HepG2 (cell line): ENCODE measurements around the gene AJM1. TPM values are rescaled to one million over a fixed set of nuclear protein-coding genes. Genes with fewer than 3 reads are reported as not detected.

Experiments used
- AGO1 ChIP-seq: fragments of 200-400 bp; formaldehyde crosslinking; IDR thresholded peaks from 2 replicates; pipeline ENCODE4 v1.6.1; 2017; ENCODE audit warnings: mild to moderate bottlenecking, low read depth, low read length, moderate library complexity; ENCODE audit not compliant: poor library complexity, severe bottlenecking
- ARNTL ChIP-seq: sonication (generic); formaldehyde crosslinking; IDR thresholded peaks from 2 replicates; pipeline ENCODE4 v1.4.0; 2020; ENCODE audit warnings: mild to moderate bottlenecking, missing genetic modification reagents
- BORCS8-MEF2B ChIP-seq: sonication (generic); formaldehyde crosslinking; IDR thresholded peaks from 2 replicates; pipeline ENCODE4 v1.8.0; 2022; ENCODE audit warnings: mild to moderate bottlenecking, missing genetic modification reagents
- ERF ChIP-seq: IDR thresholded peaks from 2 replicates; pipeline ENCODE4 v1.6.1; 2018; ENCODE audit warnings: missing biosample characterization, missing genetic modification reagents
- ESRRA ChIP-seq: sonication (generic); formaldehyde crosslinking; IDR thresholded peaks from 2 replicates; pipeline ENCODE4 v1.5.1; 2020; ENCODE audit warnings: mild to moderate bottlenecking, low read depth, missing genetic modification reagents
- GABPB1 ChIP-seq: IDR thresholded peaks from 2 replicates; pipeline ENCODE4 v1.6.1; 2016; ENCODE audit warnings: mild to moderate bottlenecking, missing genetic modification reagents, moderate library complexity, missing compliant biosample characterization
- KDM3A ChIP-seq: IDR thresholded peaks from 2 replicates; pipeline ENCODE4 v1.6.1; 2018; ENCODE audit warnings: low read depth, missing compliant biosample characterization
- KLF15 ChIP-seq: sonication (generic); formaldehyde crosslinking; IDR thresholded peaks from 2 replicates; pipeline ENCODE4 v1.8.1; 2023; ENCODE audit warnings: borderline replicate concordance, mild to moderate bottlenecking, inconsistent platforms, missing genetic modification reagents, mixed read lengths
- MEF2D ChIP-seq: sonication (generic); formaldehyde crosslinking; IDR thresholded peaks from 2 replicates; pipeline ENCODE4 v1.5.1; 2020; ENCODE audit warnings: mild to moderate bottlenecking, missing genetic modification reagents
- PHF8 ChIP-seq: sonication (generic); formaldehyde crosslinking; IDR thresholded peaks from 2 replicates; pipeline ENCODE4 v1.5.0; 2020; ENCODE audit warnings: missing genetic modification reagents
- SIN3A ChIP-seq: IDR thresholded peaks from 2 replicates; pipeline ENCODE4 v1.6.1; 2011; ENCODE audit warnings: low read depth, mild to moderate bottlenecking, control low read depth, low read length, borderline replicate concordance
- SMYD3 ChIP-seq: sonication (generic); formaldehyde crosslinking; IDR thresholded peaks from 2 replicates; pipeline ENCODE4 v1.8.1; 2023; ENCODE audit warnings: mild to moderate bottlenecking, missing genetic modification reagents
- ZFP1 ChIP-seq: IDR thresholded peaks from 2 replicates; pipeline ENCODE4 v1.6.1; 2016
- ZFP41 ChIP-seq: sonication (generic); formaldehyde crosslinking; IDR thresholded peaks from 2 replicates; pipeline ENCODE4 v1.4.0; 2020; ENCODE audit warnings: mild to moderate bottlenecking, missing genetic modification reagents, borderline replicate concordance
- ZNF230 ChIP-seq: sonication (generic); formaldehyde crosslinking; IDR thresholded peaks from 2 replicates; pipeline ENCODE4 v1.4.0; 2020; ENCODE audit warnings: mild to moderate bottlenecking, missing genetic modification reagents
- ZNF30 ChIP-seq: sonication (generic); formaldehyde crosslinking; IDR thresholded peaks from 2 replicates; pipeline ENCODE4 v1.5.0; 2020; ENCODE audit warnings: mild to moderate bottlenecking, missing genetic modification reagents
- ZNF501 ChIP-seq: sonication (generic); formaldehyde crosslinking; IDR thresholded peaks from 2 replicates; pipeline ENCODE4 v1.5.1; 2020; ENCODE audit warnings: mild to moderate bottlenecking, moderate library complexity, missing genetic modification reagents
- ZNF543 ChIP-seq: sonication (generic); formaldehyde crosslinking; IDR thresholded peaks from 2 replicates; pipeline ENCODE4 v1.4.0; 2020; ENCODE audit warnings: mild to moderate bottlenecking, missing genetic modification reagents
- ZNF563 ChIP-seq: sonication (generic); formaldehyde crosslinking; IDR thresholded peaks from 2 replicates; pipeline ENCODE4 v1.8.0; 2022; ENCODE audit warnings: mild to moderate bottlenecking, moderate library complexity, missing genetic modification reagents
- ZNF614 ChIP-seq: IDR thresholded peaks from 2 replicates; pipeline ENCODE4 v1.6.1; 2018; ENCODE audit warnings: missing biosample characterization, missing genetic modification reagents, inconsistent platforms, borderline replicate concordance
- polyA plus RNA-seq, 8 experiments: library from polyadenylated mRNA; depleted of rRNA in 3 of 8; stranded (reverse) in 7 of 8; unstranded in 1 of 8; fragments of >200 nt; fragmentation: Illumina TruSeq in 4 of 8; extraction: Trizol in 4 of 8; gene quantifications; 2 replicates each; pipeline versions ENCODE4 v1.2.1 to v1.2.3, GENCODE V29; 2011 to 2016; ENCODE audit warnings: low read depth in 4 of 8, missing spikeins in 1 of 8, mixed read lengths in 1 of 8; ENCODE audit not compliant: insufficient read depth in 1 of 8
- total RNA-seq, 5 experiments: library from RNA; depleted of rRNA; stranded (reverse); fragments of >200 nt; fragmentation: Illumina TruSeq; extraction: Trizol; gene quantifications; 2 replicates each; pipeline ENCODE4 v1.2.3, GENCODE V29; 2016; ENCODE audit warnings: low read depth in 1 of 5
- TF ChIP-seq, protein P1 (sequence below): IDR thresholded peaks from 2 replicates; pipeline ENCODE4 v1.6.1; 2016; ENCODE audit warnings: missing genetic modification reagents, missing compliant biosample characterization
- TF ChIP-seq, protein P2 (sequence below): sonication (generic); formaldehyde crosslinking; IDR thresholded peaks from 2 replicates; pipeline ENCODE4 v1.4.0; 2020; ENCODE audit warnings: missing genetic modification reagents
- TF ChIP-seq, protein P3 (sequence below): sonication (generic); formaldehyde crosslinking; IDR thresholded peaks from 2 replicates; pipeline ENCODE4 v1.8.1; 2023; ENCODE audit warnings: mild to moderate bottlenecking, inconsistent platforms, moderate library complexity, missing genetic modification reagents, borderline replicate concordance
- TF ChIP-seq, protein P4 (sequence below): IDR thresholded peaks from 2 replicates; pipeline ENCODE4 v1.6.1; 2016; ENCODE audit warnings: missing compliant biosample characterization, missing genetic modification reagents, borderline replicate concordance

Gene AJM1
- total and polyA plus RNA-seq, 2 of the 13 experiments (the other 11 are each of a cell fraction or from before 2014, with no cell fraction given) = 1.1 to 1.2 TPM

DNA sequence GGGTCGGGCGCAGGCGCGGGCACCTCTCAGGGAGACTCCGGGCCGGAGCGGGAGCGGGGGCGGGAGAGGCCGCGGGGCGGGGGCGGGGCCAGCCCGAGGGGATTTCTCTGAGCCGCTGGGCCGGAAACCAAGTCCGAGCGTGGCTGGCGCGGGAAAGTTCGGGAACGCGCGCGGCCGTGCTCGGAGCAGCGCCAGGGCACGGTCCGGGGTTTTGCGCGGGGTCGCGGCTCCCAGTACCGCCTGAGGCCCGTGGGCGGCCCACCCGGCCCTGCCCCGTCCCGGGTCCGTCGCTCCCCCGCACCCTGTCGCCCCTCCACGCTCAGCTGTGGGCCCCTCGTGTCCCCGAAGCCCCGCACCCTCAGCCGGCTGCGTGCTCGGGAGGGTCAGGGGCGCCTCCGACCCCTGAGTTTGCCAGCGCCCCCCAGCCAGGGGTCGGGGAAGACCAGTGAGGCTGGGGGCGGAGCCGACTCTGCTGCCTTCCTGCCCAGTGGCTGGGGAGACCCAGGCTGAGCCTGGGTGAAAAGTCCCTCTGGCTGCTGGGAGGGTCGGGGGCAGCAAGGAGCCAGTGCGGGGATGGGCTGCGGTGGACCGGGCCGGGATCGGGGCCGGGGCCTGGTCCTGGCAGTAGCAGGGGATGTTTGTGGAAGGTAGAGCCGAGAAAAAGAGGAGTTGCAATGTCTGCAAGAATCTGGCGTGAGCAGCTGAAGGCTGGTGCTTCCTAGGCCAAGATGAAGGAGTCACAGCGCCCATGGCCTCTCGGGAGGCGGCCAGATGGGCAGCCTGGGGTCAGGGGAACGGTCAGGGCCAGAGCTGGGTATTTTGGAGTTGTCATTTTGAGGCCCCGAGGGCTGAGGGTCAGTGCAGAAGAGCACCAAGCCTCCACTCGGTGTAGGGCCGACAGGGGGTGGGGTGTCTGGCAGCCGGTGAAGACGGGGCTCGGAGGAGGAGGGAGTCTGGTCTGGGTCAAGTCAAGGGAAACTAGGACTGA lies 44.6 kb downstream of the AJM1 start (continued):
- TF ChIP-seq SMYD3 (CRISPR knock-in tag) = peak; percentile 55; the same call in 1 of the 2 replicates
- TF ChIP-seq PHF8 (CRISPR knock-in tag) = peak; percentile 52; the same call in 1 of the 2 replicates
- peak; percentile 15; the same call in 1 of the 2 replicates for TF ChIP-seq BORCS8-MEF2B (CRISPR knock-in tag)
- peak; percentile 43; the same call in 1 of the 2 replicates for TF ChIP-seq SIN3A
- TF ChIP-seq, protein P1, sequence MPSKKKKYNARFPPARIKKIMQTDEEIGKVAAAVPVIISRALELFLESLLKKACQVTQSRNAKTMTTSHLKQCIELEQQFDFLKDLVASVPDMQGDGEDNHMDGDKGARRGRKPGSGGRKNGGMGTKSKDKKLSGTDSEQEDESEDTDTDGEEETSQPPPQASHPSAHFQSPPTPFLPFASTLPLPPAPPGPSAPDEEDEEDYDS (CRISPR knock-in tag) = 0 out of 2 replicates have a peak, but pooled peaks have one; percentile 21
- 0 out of 2 replicates have a peak, but pooled peaks have one; percentile 34 for TF ChIP-seq ZNF543
- TF ChIP-seq KLF15 (CRISPR knock-in tag) = 0 out of 2 replicates have a peak, but pooled peaks have one; percentile 4
- TF ChIP-seq ESRRA (CRISPR knock-in tag) = no peak
- TF ChIP-seq ZNF563 (CRISPR knock-in tag) = 0 out of 2 replicates have a peak, but pooled peaks have one; percentile 38
- TF ChIP-seq KDM3A = peak; percentile 78; the same call in 1 of the 2 replicates
- TF ChIP-seq, protein P2, sequence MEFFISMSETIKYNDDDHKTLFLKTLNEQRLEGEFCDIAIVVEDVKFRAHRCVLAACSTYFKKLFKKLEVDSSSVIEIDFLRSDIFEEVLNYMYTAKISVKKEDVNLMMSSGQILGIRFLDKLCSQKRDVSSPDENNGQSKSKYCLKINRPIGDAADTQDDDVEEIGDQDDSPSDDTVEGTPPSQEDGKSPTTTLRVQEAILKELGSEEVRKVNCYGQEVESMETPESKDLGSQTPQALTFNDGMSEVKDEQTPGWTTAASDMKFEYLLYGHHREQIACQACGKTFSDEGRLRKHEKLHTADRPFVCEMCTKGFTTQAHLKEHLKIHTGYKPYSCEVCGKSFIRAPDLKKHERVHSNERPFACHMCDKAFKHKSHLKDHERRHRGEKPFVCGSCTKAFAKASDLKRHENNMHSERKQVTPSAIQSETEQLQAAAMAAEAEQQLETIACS (CRISPR knock-in tag) = peak; percentile 52; the same call in 1 of the 2 replicates
- TF ChIP-seq GABPB1 (CRISPR knock-in tag) = peak; percentile 58
- TF ChIP-seq, protein P3, sequence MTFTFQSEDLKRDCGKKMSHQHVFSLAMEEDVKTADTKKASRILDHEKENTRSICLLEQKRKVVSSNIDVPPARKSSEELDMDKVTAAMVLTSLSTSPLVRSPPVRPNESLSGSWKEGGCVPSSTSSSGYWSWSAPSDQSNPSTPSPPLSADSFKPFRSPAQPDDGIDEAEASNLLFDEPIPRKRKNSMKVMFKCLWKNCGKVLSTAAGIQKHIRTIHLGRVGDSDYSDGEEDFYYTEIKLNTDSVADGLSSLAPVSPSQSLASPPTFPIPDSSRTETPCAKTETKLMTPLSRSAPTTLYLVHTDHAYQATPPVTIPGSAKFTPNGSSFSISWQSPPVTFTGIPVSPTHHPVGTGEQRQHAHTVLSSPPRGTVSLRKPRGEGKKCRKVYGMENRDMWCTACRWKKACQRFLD (CRISPR knock-in tag) = peak; percentile 80; the same call in 1 of the 2 replicates
- TF ChIP-seq AGO1 = peak; percentile 45
- TF ChIP-seq ERF (CRISPR knock-in tag) = peak; percentile 35; the same call in 1 of the 2 replicates
- TF ChIP-seq ZNF614 (CRISPR knock-in tag) = peak; percentile 19; the same call in 1 of the 2 replicates
- TF ChIP-seq ZFP1 (CRISPR knock-in tag) = no peak
- TF ChIP-seq ZNF30 (CRISPR knock-in tag) = peak; percentile 73; the same call in 1 of the 2 replicates
- TF ChIP-seq ZFP41 (CRISPR knock-in tag) = 0 out of 2 replicates have a peak, but pooled peaks have one; percentile 22
- TF ChIP-seq ARNTL (CRISPR knock-in tag) = 0 out of 2 replicates have a peak, but pooled peaks have one; percentile 25
- TF ChIP-seq MEF2D (CRISPR knock-in tag) = 0 out of 2 replicates have a peak, but pooled peaks have one; percentile 44
- TF ChIP-seq, protein P4, sequence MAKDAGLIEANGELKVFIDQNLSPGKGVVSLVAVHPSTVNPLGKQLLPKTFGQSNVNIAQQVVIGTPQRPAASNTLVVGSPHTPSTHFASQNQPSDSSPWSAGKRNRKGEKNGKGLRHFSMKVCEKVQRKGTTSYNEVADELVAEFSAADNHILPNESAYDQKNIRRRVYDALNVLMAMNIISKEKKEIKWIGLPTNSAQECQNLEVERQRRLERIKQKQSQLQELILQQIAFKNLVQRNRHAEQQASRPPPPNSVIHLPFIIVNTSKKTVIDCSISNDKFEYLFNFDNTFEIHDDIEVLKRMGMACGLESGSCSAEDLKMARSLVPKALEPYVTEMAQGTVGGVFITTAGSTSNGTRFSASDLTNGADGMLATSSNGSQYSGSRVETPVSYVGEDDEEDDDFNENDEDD (CRISPR knock-in tag) = no peak
- peak; percentile 63; the same call in 1 of the 2 replicates for TF ChIP-seq ZNF501 (CRISPR knock-in tag)
- peak; percentile 64; the same call in 1 of the 2 replicates for TF ChIP-seq ZNF230 (CRISPR knock-in tag)
